Skin epidermis (tissue), 12 donors: ENCODE results near the gene CDC34.
A peak's percentile ranks its signal among the peaks of the same experiment; 100 is the strongest.

Experiments
- H3K27ac ChIP-seq, 21 experiments: fragments of 200-600 bp; sonication (generic) in 11 of 21; one replicate each; pipeline ENCODE4 v1.5.0; 2020; ENCODE audit warnings: mild to moderate bottlenecking in 3 of 21, inconsistent platforms in 2 of 21, moderate library complexity in 2 of 21
- H3K4me3 ChIP-seq, 7 experiments: fragments of 200-600 bp; sonication (generic) in 2 of 7; one replicate each; pipeline ENCODE4 v1.5.0; 2020; ENCODE audit warnings: inconsistent platforms in 2 of 7, mild to moderate bottlenecking in 2 of 7, moderate library complexity in 1 of 7

Gene CDC34

GRCh38 chr19:531753-532560, at the start of gene CDC34:
Gene CDC34 (plus strand): TSS chr19:531760. CDS start chr19:531932, 172 bp downstream.
- peak within 1 kb of the TSS; percentile 69 to 99 (median 96) for H3K4me3 ChIP-seq
- peak within 1 kb of the TSS; percentile 81 to 99 (median 96) for H3K27ac ChIP-seq

- H3K27ac ChIP-seq = no peak overlapping the region
- H3K4me3 ChIP-seq = no peak overlapping the region
Observed at GRCh38 chr19:482186-483041, 49.1 kb upstream of the CDC34 start.

- Histone ChIP-seq H3K4me3 (no peak overlapping the region), H3K27ac (no peak overlapping the region)
Observed at GRCh38 chr19:483332-484072, 48.1 kb upstream of the CDC34 start.

- Histone ChIP-seq H3K4me3 (no peak overlapping the region), H3K27ac (no peak overlapping the region)
Observed at GRCh38 chr19:484494-484893, 47.1 kb upstream of the CDC34 start.

GRCh38 chr19:485077-485476, 46.5 kb upstream of the CDC34 start:
- peak overlapping the region in 1 of 21 experiments; percentile 3 for H3K27ac ChIP-seq
- H3K4me3 ChIP-seq = no peak overlapping the region

GRCh38 chr19:485583-486236, 45.9 kb upstream of the CDC34 start:
- H3K27ac ChIP-seq = peak overlapping the region in 1 of 21 experiments; percentile 3
- no peak overlapping the region for H3K4me3 ChIP-seq

GRCh38 chr19:488505-489417, 42.8 kb upstream of the CDC34 start:
- Histone ChIP-seq H3K27ac (peak overlapping the region; percentile 89 to 99 (median 97)), H3K4me3 (peak overlapping the region; percentile 78 to 95 (median 90))

GRCh38 chr19:489418-490196, 42.0 kb upstream of the CDC34 start:
- peak overlapping the region; percentile 52 to 99 (median 97) for H3K27ac ChIP-seq

GRCh38 chr19:491146-491741, 40.3 kb upstream of the CDC34 start:
- H3K4me3 ChIP-seq = no peak overlapping the region
- H3K27ac ChIP-seq = peak overlapping the region in 2 of 21 experiments; percentile 11 to 31

More at GRCh38 chr19:489418-490196, 42.0 kb upstream of the CDC34 start:
- peak overlapping the region; percentile 78 to 95 (median 90) for H3K4me3 ChIP-seq

- H3K4me3 ChIP-seq = no peak overlapping the region
- no peak overlapping the region for H3K27ac ChIP-seq
Observed at GRCh38 chr19:492091-492531, 39.4 kb upstream of the CDC34 start.

- no peak overlapping the region for H3K4me3 ChIP-seq
- H3K27ac ChIP-seq = no peak overlapping the region
Observed at GRCh38 chr19:493391-494170, 38.0 kb upstream of the CDC34 start.

GRCh38 chr19:494171-495080, 37.1 kb upstream of the CDC34 start:
- no peak overlapping the region for H3K4me3 ChIP-seq

GRCh38 chr19:495081-495401, 36.5 kb upstream of the CDC34 start:
- Histone ChIP-seq H3K4me3 (no peak overlapping the region), H3K27ac (no peak overlapping the region)

More at GRCh38 chr19:494171-495080, 37.1 kb upstream of the CDC34 start:
- H3K27ac ChIP-seq = no peak overlapping the region

- no peak overlapping the region for H3K4me3 ChIP-seq
- H3K27ac ChIP-seq = no peak overlapping the region
Observed at GRCh38 chr19:495402-496111, 36.0 kb upstream of the CDC34 start.

- no peak within 1 kb of the TSS for H3K4me3 ChIP-seq
- no peak within 1 kb of the TSS for H3K27ac ChIP-seq
Observed at GRCh38 chr19:496112-496665, 35.4 kb upstream of the CDC34 start, which contains the start of gene MADCAM1. Gene MADCAM1 (plus strand): TSS chr19:496486. CDS start chr19:496500, 14 bp downstream.
